ENCODE results near the gene EIF4G2. TPM values are rescaled to one million over a fixed set of nuclear protein-coding genes. Genes with fewer than 3 reads are reported as not detected.

EIF4G2 gene
- total and polyA plus RNA-seq, 2 experiments from 2014 or later, result 358 to 788 TPM

GRCh38 chr11:10761085-10761698, 47.5 kb downstream of the EIF4G2 start:
- H3K9me2 ChIP-seq (ENCODE audit: insufficient read depth), result no peaks in the 10 kb centered on the region
- DNase-seq (ENCODE audit: low spot score) (no peak), ATAC-seq (no peak)
- H3K36me3 ChIP-seq (ENCODE audit: insufficient read depth), result peaks cover 15% of the 10 kb centered on the region; the same call in 1 of the 2 replicates
- H4K20me1 ChIP-seq (replicated peaks; ENCODE audit: insufficient read depth), result no peaks in the 10 kb centered on the region
- Mint-ChIP-seq H3K4me1 (peaks cover 6% of the 10 kb centered on the region), H3K36me3 (ENCODE audit: low read depth) (peaks cover 21% of the 10 kb centered on the region), H3K9me3 (no peaks in the 10 kb centered on the region), H3K27ac (no peak overlapping the region), H3K4me3 (no peak overlapping the region), H3K27me3 (ENCODE audit: insufficient read depth, low read depth, poor library complexity) (no peaks in the 10 kb centered on the region)
- no peak for TF ChIP-seq NANOG (IDR thresholded peaks at IDR 0.05; ENCODE audit: borderline replicate concordance)
- no peak for TF ChIP-seq ETS1 (IDR thresholded peaks at IDR 0.05)
- no peak for TF ChIP-seq ZNF114 (CRISPR knock-in tag; IDR thresholded peaks at IDR 0.05)
- TF ChIP-seq EZH2 (IDR thresholded peaks at IDR 0.05; ENCODE audit: low read depth, unreplicated experiment), result no peak
- TF ChIP-seq REST (IDR thresholded peaks at IDR 0.05; ENCODE audit: unreplicated experiment), result no peak
- no peaks in the 10 kb centered on the region for H3K27me3 ChIP-seq (ENCODE audit: insufficient read depth)
- no peak overlapping the region for H3K4me3 ChIP-seq
- no peak overlapping the region for H3K4me2 ChIP-seq
- peaks cover 6% of the 10 kb centered on the region; the same call in 1 of the 2 replicates for H3K4me1 ChIP-seq (ENCODE audit: insufficient read depth)
- no peak overlapping the region for H3K27ac ChIP-seq (ENCODE audit: low read depth)
- no peak overlapping the region for H2AFZ ChIP-seq
- no peaks in the 10 kb centered on the region for H3K79me2 ChIP-seq (replicated peaks; ENCODE audit: insufficient read depth)
- no peaks in the 10 kb centered on the region for H3F3A ChIP-seq (replicated peaks; ENCODE audit: low read depth)

GRCh38 chr11:10758957-10759356, 49.8 kb downstream of the EIF4G2 start:
- H3F3A ChIP-seq (replicated peaks; ENCODE audit: low read depth), result no peaks in the 10 kb centered on the region
- no peak overlapping the region for H3K4me3 Mint-ChIP-seq
- DNase-seq (ENCODE audit: low spot score) (peak; percentile 21), ATAC-seq (peak; percentile 39; the same call in 2 of the 3 replicates)
- H3K4me1 ChIP-seq (ENCODE audit: insufficient read depth), result no peaks in the 10 kb centered on the region
- no peaks in the 10 kb centered on the region for H3K9me2 ChIP-seq (ENCODE audit: insufficient read depth)
- peaks cover 15% of the 10 kb centered on the region; the same call in 1 of the 2 replicates for H3K36me3 ChIP-seq (ENCODE audit: insufficient read depth)
- H3K4me3 ChIP-seq, result no peak overlapping the region
- no peaks in the 10 kb centered on the region for H4K20me1 ChIP-seq (replicated peaks; ENCODE audit: insufficient read depth)
- no peak overlapping the region for H3K27ac ChIP-seq (ENCODE audit: low read depth)
- H3K79me2 ChIP-seq (replicated peaks; ENCODE audit: insufficient read depth), result no peaks in the 10 kb centered on the region
- H3K36me3 Mint-ChIP-seq (ENCODE audit: low read depth), result peaks cover 19% of the 10 kb centered on the region
- no peaks in the 10 kb centered on the region for H3K4me1 Mint-ChIP-seq
- no peak overlapping the region for H3K27ac Mint-ChIP-seq
- H3K27me3 Mint-ChIP-seq (ENCODE audit: insufficient read depth, low read depth, poor library complexity), result no peaks in the 10 kb centered on the region
- no peak overlapping the region for H3K4me2 ChIP-seq
- TF ChIP-seq ZNF331 (CRISPR knock-in tag; IDR thresholded peaks at IDR 0.05; ENCODE audit: low read depth) (no peak), EZH2 (IDR thresholded peaks at IDR 0.05; ENCODE audit: low read depth, unreplicated experiment) (no peak), STAT1 (IDR thresholded peaks at IDR 0.05; ENCODE audit: unreplicated experiment) (no peak), CTCF (conservative IDR thresholded peaks at IDR 0.05; ENCODE audit: low read depth in 2 of 2) (peak in 1 of 2 experiments; percentile 37; a peak in 2 of 4 replicates)
- H3K27me3 ChIP-seq (ENCODE audit: insufficient read depth), result no peaks in the 10 kb centered on the region
- H2AFZ ChIP-seq, result no peak overlapping the region
- H3K9me3 Mint-ChIP-seq, result no peaks in the 10 kb centered on the region

All from GM23338 (cell line).